GM19193 (cell line): ENCODE results near the gene MALRD1.

Source experiments
- POLR2A ChIP-seq: IDR thresholded peaks from 4 replicates; pipeline ENCODE4 v1.6.1; 2011; ENCODE audit not compliant: insufficient read depth, insufficient read length; ENCODE audit errors: extremely low read depth

Gene MALRD1

GRCh38 chr10:19783721-19784120 is 735.1 kb downstream of the MALRD1 start:
- no peak for TF ChIP-seq POLR2A
